IMR-90 (cell line): Measurements from ENCODE around the gene FUCA2.

ENCODE experiments used
- BHLHE40 ChIP-seq: fragments of 150-350 bp; IDR thresholded peaks from 2 replicates; pipeline ENCODE4 v1.6.1; 2016; ENCODE audit warnings: mild to moderate bottlenecking, low read depth, low read length
- CEBPB ChIP-seq: IDR thresholded peaks from 2 replicates; pipeline ENCODE4 v1.6.1; 2012; ENCODE audit warnings: low read depth, low read length, improper control_type of control experiment
- CHD1 ChIP-seq: IDR thresholded peaks from 2 replicates; pipeline ENCODE4 v1.6.1; 2012; ENCODE audit warnings: low read depth, low read length, improper control_type of control experiment
- CTCF ChIP-seq: conservative IDR thresholded peaks from 2 replicates; pipeline ENCODE4 v1.5.1; 2012; ENCODE audit warnings: mild to moderate bottlenecking, low read depth, low read length, improper control_type of control experiment
- FOS ChIP-seq: fragments of 150-350 bp; IDR thresholded peaks from 2 replicates; pipeline ENCODE4 v1.6.1; 2016; ENCODE audit warnings: low read depth, low read length
- NFE2L2 ChIP-seq: fragments of 150-350 bp; IDR thresholded peaks from 2 replicates; pipeline ENCODE4 v1.6.1; 2016; ENCODE audit warnings: low read depth, mild to moderate bottlenecking, low read length
- RAD21 ChIP-seq: IDR thresholded peaks from 2 replicates; pipeline ENCODE4 v1.6.1; 2012; ENCODE audit warnings: low read length, improper control_type of control experiment

GRCh38 chr6:143556529-143556928 lies 45.0 kb upstream of the FUCA2 start:
- no peak for TF ChIP-seq CTCF
- TF ChIP-seq NFE2L2 = no peak
- peak; percentile 30; the same call in 1 of the 2 replicates for TF ChIP-seq FOS
- no peak for TF ChIP-seq CEBPB
- no peak for TF ChIP-seq RAD21
- no peak for TF ChIP-seq CHD1
- no peak for TF ChIP-seq BHLHE40
